Bronchial epithelial cell (primary cell): ENCODE results near the gene CBX2. TPM values are rescaled to one million over a fixed set of nuclear protein-coding genes. Genes with fewer than 3 reads are reported as not detected.

Experiments used
- DNase-seq: peaks from one replicate; pipeline ENCODE4 v3.0.0-alpha.2; 2010; ENCODE audit warnings: low read depth
- FAIRE-seq: peaks from 2 replicates; lab custom pipeline; 2011; peaks lifted over from hg19 to GRCh38; lab: Jason Lieb, UNC
- H3K27me3 ChIP-seq: 2 replicates; pipeline ENCODE4 v1.5.1; 2011; ENCODE audit warnings: low read length; ENCODE audit not compliant: control insufficient read depth, insufficient read depth
- H3K36me3 ChIP-seq: 2 replicates; pipeline ENCODE4 v1.5.1; 2011; ENCODE audit warnings: low read length; ENCODE audit not compliant: control insufficient read depth, insufficient read depth
- H3K4me3 ChIP-seq: 2 replicates; pipeline ENCODE4 v1.5.1; 2011; ENCODE audit warnings: mild to moderate bottlenecking, low read depth, low read length, control low read depth
- total RNA-seq: library from RNA; depleted of rRNA; stranded (reverse); fragments of >200 nt; gene quantifications from 2 replicates; pipeline ENCODE4 v1.2.1, GENCODE V29; 2014
- TF ChIP-seq, protein P1 (sequence below): IDR thresholded peaks from 2 replicates; pipeline ENCODE4 v1.5.1; 2011; ENCODE audit warnings: mild to moderate bottlenecking, moderate library complexity, low read length, control low read depth, inconsistent platforms; ENCODE audit not compliant: insufficient read depth, severe bottlenecking

CBX2 gene
- total RNA-seq, 1 donor from 2014 or later, result 1.1 TPM

DNA sequence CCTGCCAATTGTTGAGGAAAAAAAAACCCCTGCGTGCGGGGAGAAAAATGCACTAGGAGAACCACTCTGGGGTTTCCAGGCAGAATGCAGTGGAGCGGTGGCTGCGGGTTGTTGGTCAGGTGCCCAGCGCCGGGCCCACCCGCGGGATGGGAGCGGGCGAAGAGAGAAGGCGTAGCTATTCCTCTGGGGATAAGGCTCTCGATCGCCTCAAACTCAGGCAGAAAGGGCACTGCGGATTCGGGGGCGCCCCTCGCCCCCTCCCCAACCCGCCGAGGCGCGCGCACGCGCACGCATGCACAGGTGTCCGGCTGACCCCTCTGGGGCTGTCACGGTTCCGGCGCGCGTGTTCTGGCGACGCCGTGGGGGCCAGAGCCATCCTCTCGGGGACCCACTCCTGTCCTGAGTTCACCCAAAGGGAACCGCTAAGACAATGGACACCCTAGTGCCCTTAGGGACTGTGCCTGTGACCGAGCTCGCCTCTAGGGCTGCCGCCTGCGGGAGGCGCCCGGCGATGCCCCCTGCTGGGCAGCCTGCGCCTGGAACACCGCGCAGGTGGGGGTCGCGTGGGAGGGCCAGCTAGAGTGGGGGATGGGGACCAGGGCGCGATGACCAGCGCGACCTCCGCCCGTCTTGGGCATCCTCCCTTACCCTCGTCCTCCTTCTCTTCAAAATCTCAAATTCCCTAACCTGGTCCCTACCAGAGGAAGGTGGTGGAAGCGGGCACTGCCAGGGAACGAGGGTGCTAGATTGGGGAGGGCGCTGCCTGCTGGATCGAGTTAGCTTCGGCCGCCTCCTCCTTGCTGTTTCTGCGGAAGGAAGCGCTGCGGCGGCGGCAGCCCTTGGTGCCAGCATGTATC lies 33.3 kb downstream of the CBX2 start:
- TF ChIP-seq, protein P1, sequence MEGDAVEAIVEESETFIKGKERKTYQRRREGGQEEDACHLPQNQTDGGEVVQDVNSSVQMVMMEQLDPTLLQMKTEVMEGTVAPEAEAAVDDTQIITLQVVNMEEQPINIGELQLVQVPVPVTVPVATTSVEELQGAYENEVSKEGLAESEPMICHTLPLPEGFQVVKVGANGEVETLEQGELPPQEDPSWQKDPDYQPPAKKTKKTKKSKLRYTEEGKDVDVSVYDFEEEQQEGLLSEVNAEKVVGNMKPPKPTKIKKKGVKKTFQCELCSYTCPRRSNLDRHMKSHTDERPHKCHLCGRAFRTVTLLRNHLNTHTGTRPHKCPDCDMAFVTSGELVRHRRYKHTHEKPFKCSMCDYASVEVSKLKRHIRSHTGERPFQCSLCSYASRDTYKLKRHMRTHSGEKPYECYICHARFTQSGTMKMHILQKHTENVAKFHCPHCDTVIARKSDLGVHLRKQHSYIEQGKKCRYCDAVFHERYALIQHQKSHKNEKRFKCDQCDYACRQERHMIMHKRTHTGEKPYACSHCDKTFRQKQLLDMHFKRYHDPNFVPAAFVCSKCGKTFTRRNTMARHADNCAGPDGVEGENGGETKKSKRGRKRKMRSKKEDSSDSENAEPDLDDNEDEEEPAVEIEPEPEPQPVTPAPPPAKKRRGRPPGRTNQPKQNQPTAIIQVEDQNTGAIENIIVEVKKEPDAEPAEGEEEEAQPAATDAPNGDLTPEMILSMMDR, result peak; percentile 70
- FAIRE-seq, result no peak
- Histone ChIP-seq H3K36me3 (no peaks in the 10 kb centered on the region), H3K27me3 (peaks cover 64% of the 10 kb centered on the region), H3K4me3 (no peak overlapping the region)
- DNase-seq, result no peak

DNA sequence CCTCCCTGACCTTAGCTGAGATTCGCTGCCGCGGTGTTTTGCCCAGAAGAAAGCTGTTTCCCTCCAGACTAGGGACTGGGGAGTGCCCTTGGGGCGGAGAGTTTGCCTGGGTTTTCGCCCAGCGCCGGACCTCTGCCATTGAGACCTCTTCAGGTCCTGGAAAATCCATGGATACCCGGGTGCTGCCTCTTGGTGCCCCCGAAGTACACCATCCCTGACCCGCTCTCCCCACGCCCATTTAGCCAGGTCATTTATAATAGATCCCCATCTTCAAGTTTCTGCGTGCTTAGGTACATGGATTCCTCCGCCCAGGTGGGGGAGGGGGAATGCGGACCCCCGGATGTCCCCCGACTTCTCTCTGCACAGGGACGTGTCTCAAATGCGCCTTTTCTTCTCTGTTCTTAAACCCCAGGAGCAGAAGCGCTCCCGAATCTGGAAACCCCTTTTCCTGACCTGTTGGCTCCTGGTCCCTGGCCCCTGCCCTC lies 34.0 kb downstream of the CBX2 start:
- H3K4me3 ChIP-seq, result no peak overlapping the region
- peaks cover 64% of the 10 kb centered on the region for H3K27me3 ChIP-seq
- FAIRE-seq (no peak), DNase-seq (no peak)
- no peaks in the 10 kb centered on the region for H3K36me3 ChIP-seq
- TF ChIP-seq, protein P1, result no peak

DNA sequence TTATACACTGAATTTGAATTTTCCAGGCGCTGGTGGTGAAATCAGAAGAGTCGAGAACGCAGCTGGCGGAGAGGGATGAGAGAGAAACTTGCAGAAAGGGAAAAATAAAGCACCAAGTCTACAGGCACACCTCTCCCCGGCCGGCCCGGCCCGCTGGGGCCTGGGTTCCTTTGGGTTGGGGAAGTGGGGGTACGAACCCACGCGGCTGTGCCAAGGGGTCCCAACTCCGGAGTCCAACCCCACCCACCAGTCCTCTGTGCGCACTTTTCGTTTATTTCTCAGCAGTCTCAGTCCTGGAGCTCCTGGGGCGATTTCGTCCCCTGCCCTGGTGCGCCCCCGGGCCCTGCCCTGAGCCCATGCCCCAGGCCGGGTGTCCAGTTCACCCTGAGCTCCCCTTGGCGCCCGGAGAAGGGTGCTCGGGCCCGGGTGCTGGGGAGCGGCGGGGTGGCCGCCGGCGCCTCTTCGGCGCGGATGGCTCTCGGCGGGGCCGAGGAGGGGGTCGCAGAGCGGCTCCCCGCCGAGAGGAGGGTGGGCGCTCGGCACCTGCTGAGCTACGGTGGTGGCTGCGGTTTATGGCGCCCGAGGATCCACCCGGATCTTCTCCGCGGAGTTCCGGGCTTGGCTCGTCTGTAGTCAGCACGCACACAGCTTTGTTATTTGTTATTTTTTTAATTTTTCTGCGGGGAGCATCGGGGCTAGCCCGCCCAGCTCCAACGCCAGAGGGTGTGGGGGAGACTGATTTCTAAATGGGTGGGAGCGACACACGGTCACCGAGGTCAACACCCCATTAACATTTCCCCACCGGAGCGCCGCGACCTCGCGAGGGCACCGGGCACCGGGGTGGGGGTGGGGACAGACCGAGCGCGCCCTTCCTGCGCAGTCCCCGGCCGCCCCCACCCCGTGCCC lies 34.7 kb downstream of the CBX2 start:
- DNase-seq, result no peak
- TF ChIP-seq, protein P1, result no peak
- FAIRE-seq, result no peak
- no peaks in the 10 kb centered on the region for H3K36me3 ChIP-seq
- peaks cover 58% of the 10 kb centered on the region for H3K27me3 ChIP-seq
- peak overlapping the region; percentile 20 for H3K4me3 ChIP-seq

DNA sequence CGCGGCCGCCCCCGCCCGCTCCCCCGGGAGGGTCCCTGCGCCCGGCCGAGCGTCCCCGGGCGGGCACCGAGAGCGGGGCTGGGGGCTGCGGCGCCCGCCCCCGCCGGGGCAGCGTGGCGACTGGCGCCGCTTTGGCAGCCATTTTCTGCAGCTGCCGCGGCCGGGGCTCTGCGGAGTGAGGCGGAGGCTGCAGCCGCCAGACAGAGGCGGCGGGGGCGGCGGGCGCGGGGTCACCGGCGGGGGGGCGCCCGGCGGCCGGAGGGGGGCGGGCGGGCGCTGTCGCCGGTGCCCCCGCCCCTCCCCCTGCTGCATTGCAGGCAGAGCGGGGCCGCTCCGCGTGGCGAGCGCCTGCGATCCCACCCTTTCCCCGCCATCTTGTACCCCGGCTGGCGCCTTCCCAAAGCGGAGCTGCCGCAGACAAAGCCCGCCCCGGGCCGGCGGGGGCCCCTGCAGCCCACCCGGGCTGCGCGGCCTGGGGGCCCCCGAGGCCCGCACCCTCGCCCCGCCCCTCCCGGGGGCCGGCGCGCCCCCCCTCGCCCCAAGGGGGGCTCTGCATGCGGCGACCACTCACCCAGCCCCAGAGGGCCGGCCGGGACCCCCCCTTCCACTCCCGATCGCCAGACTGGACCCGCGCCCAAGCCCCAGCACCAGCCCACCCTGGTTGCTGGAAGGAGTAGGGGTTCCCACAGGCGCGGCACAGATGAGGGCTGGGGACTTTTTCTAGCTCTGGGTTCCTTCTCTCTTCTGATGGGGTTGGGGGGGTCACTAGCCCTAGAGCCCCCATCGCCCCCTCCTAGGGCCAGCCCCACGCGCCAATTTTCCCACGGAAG lies 35.6 kb downstream of the CBX2 start:
- TF ChIP-seq, protein P1, result no peak
- FAIRE-seq (no peak), DNase-seq (no peak)
- Histone ChIP-seq H3K4me3 (peak overlapping the region; percentile 20), H3K27me3 (peaks cover 49% of the 10 kb centered on the region), H3K36me3 (no peaks in the 10 kb centered on the region)

DNA sequence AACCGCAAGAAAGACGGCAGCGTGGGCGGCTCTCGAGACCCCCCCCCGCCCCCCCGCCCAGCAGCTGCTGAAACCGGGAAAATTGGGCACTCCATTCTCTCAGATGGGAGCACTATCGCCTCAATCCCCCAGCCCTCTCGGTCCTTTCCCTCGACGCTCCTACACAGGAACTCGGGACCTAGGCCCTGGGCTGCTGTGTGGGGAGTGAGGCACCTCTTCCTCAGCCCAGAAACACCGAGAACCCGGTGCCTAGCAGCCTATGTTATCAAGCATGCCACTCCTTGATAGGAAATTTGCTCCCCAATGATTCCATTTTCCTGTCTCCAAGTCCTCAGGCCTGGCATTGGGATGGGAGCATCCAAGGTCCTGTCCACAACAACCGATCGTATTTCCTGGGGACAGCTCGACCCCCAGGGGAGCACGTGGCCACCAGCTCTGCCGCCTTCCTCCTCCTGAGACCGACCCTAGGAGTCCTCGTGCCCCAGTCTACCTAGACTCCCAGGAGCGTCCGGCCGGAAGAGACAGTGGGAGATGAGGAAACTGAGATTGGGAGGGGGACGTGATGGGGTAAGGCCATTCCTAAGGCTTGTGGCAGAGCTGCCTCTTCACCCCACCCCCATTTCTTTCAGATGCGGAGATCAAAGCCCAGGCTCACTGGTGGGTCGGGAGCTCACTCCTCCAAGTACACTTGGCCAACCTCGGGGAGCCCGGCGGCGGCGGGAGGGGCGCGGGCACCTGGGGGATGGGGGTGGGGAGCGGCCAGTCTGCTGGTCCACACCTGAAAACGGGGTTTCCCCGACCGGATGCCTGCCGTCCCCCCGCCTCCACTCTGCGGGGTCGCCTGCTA lies 36.4 kb downstream of the CBX2 start:
- TF ChIP-seq, protein P1, result no peak

More for the DNA sequence above, 36.4 kb downstream of the CBX2 start:
- no peaks in the 10 kb centered on the region for H3K36me3 ChIP-seq
- FAIRE-seq (no peak), DNase-seq (no peak)
- H3K4me3 ChIP-seq, result peak overlapping the region; percentile 30
- H3K27me3 ChIP-seq, result peaks cover 43% of the 10 kb centered on the region
